Neuronal stem cell (in vitro differentiated cells): ENCODE measurements around the gene TADA1.

ENCODE experiments used
- DNase-seq: peaks from one replicate; pipeline ENCODE4 v3.0.0-alpha.2; 2013; ENCODE audit warnings: low spot score
- H2AFZ ChIP-seq: one replicate; pipeline ENCODE4 v1.6.1; 2013; ENCODE audit warnings: mild to moderate bottlenecking, low read length, inconsistent platforms
- H2AK5ac ChIP-seq: 2 replicates; pipeline ENCODE4 v1.6.1; 2013; ENCODE audit warnings: low read depth, mild to moderate bottlenecking, inconsistent platforms, low read length, moderate library complexity, mixed read lengths
- H2BK120ac ChIP-seq: 2 replicates; pipeline ENCODE4 v1.6.1; 2013; ENCODE audit warnings: low read depth, mild to moderate bottlenecking, inconsistent platforms, low read length, moderate library complexity, mixed read lengths
- H2BK12ac ChIP-seq: one replicate; pipeline ENCODE4 v1.6.1; 2013; ENCODE audit warnings: low read length, inconsistent platforms
- H2BK15ac ChIP-seq: 2 replicates; pipeline ENCODE4 v1.6.1; 2013; ENCODE audit warnings: mild to moderate bottlenecking, low read length, inconsistent platforms, mixed read lengths
- H2BK5ac ChIP-seq: one replicate; pipeline ENCODE4 v1.6.1; 2013; ENCODE audit warnings: inconsistent platforms, mild to moderate bottlenecking, low read length, moderate library complexity
- H3K14ac ChIP-seq: one replicate; pipeline ENCODE4 v1.6.1; 2013; ENCODE audit warnings: low read length, inconsistent platforms
- H3K18ac ChIP-seq: 2 replicates; pipeline ENCODE4 v1.6.1; 2013; ENCODE audit warnings: low read length, inconsistent platforms
- H3K23ac ChIP-seq: 2 replicates; pipeline ENCODE4 v1.6.1; 2013; ENCODE audit warnings: low read depth, mild to moderate bottlenecking, mixed read lengths, low read length, inconsistent platforms; ENCODE audit not compliant: poor library complexity
- H3K27ac ChIP-seq: replicated peaks from 3 replicates; pipeline ENCODE4 v1.5.1; 2013; ENCODE audit warnings: low read length, inconsistent platforms
- H3K27me3 ChIP-seq, 3 experiments: 2 replicates each; pipeline ENCODE4 v1.6.1; 2013; ENCODE audit warnings: low read length in 3 of 3, mild to moderate bottlenecking in 2 of 3, inconsistent platforms in 1 of 3, low read depth in 1 of 3, mixed read lengths in 1 of 3, moderate library complexity in 1 of 3; ENCODE audit not compliant: control insufficient read depth in 3 of 3, insufficient read depth in 3 of 3
- H3K36me3 ChIP-seq, 2 donors: replicated peaks in 1 of 2; 2 replicates each; pipeline ENCODE4 v1.6.1; 2013; ENCODE audit warnings: low read length in 2 of 2; ENCODE audit not compliant: control insufficient read depth in 2 of 2, insufficient read depth in 2 of 2
- H3K4ac ChIP-seq: 2 replicates; pipeline ENCODE4 v1.6.1; 2013; ENCODE audit warnings: inconsistent platforms, mild to moderate bottlenecking, low read length, moderate library complexity
- H3K4me1 ChIP-seq, 2 donors: 1 replicate in 1 of 2; 2 replicates in 1 of 2; pipeline ENCODE4 v1.6.1; 2013; ENCODE audit warnings: low read length in 2 of 2, low read depth in 1 of 2; ENCODE audit not compliant: control insufficient read depth in 2 of 2, insufficient read depth in 1 of 2
- H3K4me2 ChIP-seq: one replicate; pipeline ENCODE4 v1.6.1; 2013; ENCODE audit warnings: mild to moderate bottlenecking, low read length, inconsistent platforms; ENCODE audit not compliant: insufficient read depth, poor library complexity, severe bottlenecking
- H3K4me3 ChIP-seq, 2 donors: 2 replicates each; pipeline ENCODE4 v1.5.1; 2013; ENCODE audit warnings: low read length in 2 of 2, mild to moderate bottlenecking in 2 of 2, inconsistent platforms in 1 of 2, moderate library complexity in 1 of 2
- H3K79me1 ChIP-seq: one replicate; pipeline ENCODE4 v1.6.1; 2013; ENCODE audit warnings: low read depth, mild to moderate bottlenecking, inconsistent platforms, low read length, moderate library complexity
- H3K9ac ChIP-seq: one replicate; pipeline ENCODE4 v1.6.1; 2013; ENCODE audit warnings: mild to moderate bottlenecking, low read depth, low read length, inconsistent platforms; ENCODE audit not compliant: poor library complexity
- H3K9me3 ChIP-seq, 2 donors: replicated peaks in 1 of 2; 2 replicates each; pipeline versions ENCODE3 to v1.6.1; 2013; ENCODE audit warnings: low read length in 2 of 2, mild to moderate bottlenecking in 2 of 2, inconsistent platforms in 1 of 2, low read depth in 1 of 2, mixed read lengths in 1 of 2, moderate library complexity in 1 of 2; ENCODE audit not compliant: control insufficient read depth in 2 of 2, insufficient read depth in 1 of 2
- H4K8ac ChIP-seq: one replicate; pipeline ENCODE4 v1.6.1; 2013; ENCODE audit warnings: low read depth, mild to moderate bottlenecking, inconsistent platforms, low read length, moderate library complexity
- H4K91ac ChIP-seq: one replicate; pipeline ENCODE4 v1.6.1; 2013; ENCODE audit warnings: low read length, low read depth, mild to moderate bottlenecking, inconsistent platforms; ENCODE audit not compliant: poor library complexity
- WGBS, 2 donors: extraction: QIAGEN DNeasy Blood & Tissue Kit; methylation state at CpG; one replicate each; pipeline ENCODE4 v1.1.7; 2013; ENCODE audit warnings: missing lambda C conversion rate in 2 of 2, mixed read lengths in 1 of 2; ENCODE audit not compliant: insufficient read length in 2 of 2, insufficient replicate concordance in 1 of 2; ENCODE audit errors: extremely low coverage in 2 of 2; 5-methylcytosine and 5-hydroxymethylcytosine counted together

TADA1 gene

DNA sequence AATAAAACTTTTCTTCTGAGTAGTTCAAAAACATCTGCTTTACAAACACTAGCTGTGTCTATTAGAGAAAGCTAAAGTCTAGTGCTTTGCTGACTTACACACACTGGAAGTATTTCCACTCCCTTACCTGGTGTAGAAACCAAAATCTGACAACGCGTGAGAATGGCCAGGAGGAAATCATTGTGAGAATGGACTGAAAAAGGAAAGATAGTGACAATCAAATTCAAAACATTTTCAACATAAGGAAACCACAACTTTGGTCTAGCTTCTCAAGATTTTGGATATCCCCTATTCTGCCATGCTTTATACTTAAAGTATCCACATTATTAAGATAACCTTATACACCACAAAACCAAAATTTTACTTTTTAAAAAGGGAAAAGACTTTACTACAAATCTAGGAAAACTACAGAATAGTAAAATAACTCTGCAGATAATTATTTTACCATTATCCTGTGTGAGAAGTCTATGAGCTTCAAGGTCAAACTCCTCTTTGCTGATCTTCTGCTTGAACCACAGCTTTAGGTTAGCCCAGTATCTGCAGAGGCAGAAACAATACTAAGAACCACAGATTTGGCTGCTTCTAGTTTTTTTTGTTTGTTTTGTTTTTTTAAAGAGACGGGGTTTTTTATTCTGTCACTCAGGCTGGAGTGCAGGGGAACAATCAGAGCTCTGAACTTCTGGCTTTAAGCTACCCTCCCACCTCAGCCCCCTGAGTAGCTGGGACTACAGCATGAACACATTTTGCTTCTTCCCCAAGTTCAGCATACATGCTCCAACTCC is 6.6 kb downstream of the TADA1 start:
- WGBS, 2 donors = no CpG with 5 or more reads among the region's 3 CpGs

GRCh38 chr1:166868639-166869038 is 7.4 kb downstream of the TADA1 start:
- H3K27ac ChIP-seq = no peak overlapping the region
- peak overlapping the region; percentile 27 for H3K18ac ChIP-seq
- peaks cover 0 to 4% of the 10 kb centered on the region in 2 donors for H3K4me1 ChIP-seq
- no CpG with 5 or more reads among the region's 7 CpGs for WGBS, 2 donors
- no peak overlapping the region for H2BK15ac ChIP-seq
- peaks cover 2 to 4% of the 10 kb centered on the region in 2 donors for H3K9me3 ChIP-seq
- H2BK120ac ChIP-seq = no peak overlapping the region
- no peak overlapping the region for H2BK12ac ChIP-seq
- no peak overlapping the region for H4K91ac ChIP-seq
- H3K4ac ChIP-seq = no peak overlapping the region
- H3K4me3 ChIP-seq = no peak overlapping the region
- no peak overlapping the region for H3K4me2 ChIP-seq
- H4K8ac ChIP-seq = no peak overlapping the region
- DNase-seq = no peak
- H3K14ac ChIP-seq = no peak overlapping the region
- no peak overlapping the region for H3K9ac ChIP-seq
- no peak overlapping the region for H2AFZ ChIP-seq
- H2BK5ac ChIP-seq = no peak overlapping the region
- H3K27me3 ChIP-seq = no peaks in the 10 kb centered on the region
- no peak overlapping the region for H3K23ac ChIP-seq
- H2AK5ac ChIP-seq = no peak overlapping the region
- H3K79me1 ChIP-seq = peaks cover 3% of the 10 kb centered on the region
- H3K36me3 ChIP-seq = peaks cover 17 to 76% of the 10 kb centered on the region in 2 donors

More for the DNA sequence above, 6.6 kb downstream of the TADA1 start:
- H2BK5ac ChIP-seq = no peak overlapping the region
- H2BK12ac ChIP-seq = no peak overlapping the region
- no peak overlapping the region for H4K91ac ChIP-seq
- H3K36me3 ChIP-seq = peaks cover 12 to 74% of the 10 kb centered on the region in 2 donors
- H3K9me3 ChIP-seq = peaks cover 3 to 4% of the 10 kb centered on the region in 2 donors
- H3K23ac ChIP-seq = no peak overlapping the region
- no peak overlapping the region for H3K18ac ChIP-seq
- H2AFZ ChIP-seq = no peak overlapping the region
- no peak overlapping the region for H2BK120ac ChIP-seq
- H2AK5ac ChIP-seq = no peak overlapping the region
- H3K4me3 ChIP-seq = no peak overlapping the region
- H3K9ac ChIP-seq = no peak overlapping the region
- no peak overlapping the region for H3K14ac ChIP-seq
- no peak overlapping the region for H3K27ac ChIP-seq
- no peak overlapping the region for H3K4ac ChIP-seq
- H3K4me2 ChIP-seq = no peak overlapping the region
- no peaks in the 10 kb centered on the region for H3K27me3 ChIP-seq
- peaks cover 4% of the 10 kb centered on the region for H3K79me1 ChIP-seq
- H2BK15ac ChIP-seq = no peak overlapping the region
- DNase-seq = no peak
- peaks cover 0 to 6% of the 10 kb centered on the region in 2 donors for H3K4me1 ChIP-seq
- H4K8ac ChIP-seq = no peak overlapping the region

DNA sequence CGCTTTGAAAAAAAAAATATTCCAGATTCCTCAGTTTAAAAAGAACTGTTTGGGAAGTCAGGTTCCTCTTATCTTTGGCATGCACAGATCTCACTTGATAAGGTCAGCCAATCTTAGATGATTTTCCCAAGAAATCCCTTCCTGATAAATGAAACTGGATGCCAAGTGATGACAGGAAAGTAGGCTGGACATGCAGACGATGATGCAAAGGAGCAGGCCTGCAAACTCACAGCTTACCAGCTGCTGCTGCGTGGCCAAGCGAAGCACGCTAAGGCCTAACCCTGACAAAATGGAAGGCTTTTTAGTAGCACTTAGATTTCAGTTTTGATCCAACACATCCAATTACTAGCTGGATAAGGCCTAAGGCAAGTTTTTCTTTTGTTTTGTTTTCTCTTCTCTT is 10.1 kb downstream of the TADA1 start:
- Histone ChIP-seq H3K14ac (peak overlapping the region; percentile 56), H4K8ac (no peak overlapping the region), H2AK5ac (no peak overlapping the region), H3K36me3 (peaks cover 23 to 86% of the 10 kb centered on the region in 2 donors), H3K4me1 (peaks cover 0 to 4% of the 10 kb centered on the region in 2 donors), H3K9me3 (peaks cover 0 to 4% of the 10 kb centered on the region in 2 donors), H3K9ac (no peak overlapping the region), H3K79me1 (peaks cover 3% of the 10 kb centered on the region), H3K27me3 (no peaks in the 10 kb centered on the region), H3K18ac (no peak overlapping the region), H2AFZ (no peak overlapping the region), H2BK15ac (no peak overlapping the region), H2BK5ac (no peak overlapping the region), H3K4me2 (no peak overlapping the region), H3K27ac (no peak overlapping the region), H2BK12ac (no peak overlapping the region), H3K4ac (no peak overlapping the region), H4K91ac (no peak overlapping the region), H2BK120ac (no peak overlapping the region), H3K4me3 (no peak overlapping the region), H3K23ac (no peak overlapping the region)
- no peak for DNase-seq
- WGBS, 2 donors = no CpG with 5 or more reads among the region's 5 CpGs

DNA sequence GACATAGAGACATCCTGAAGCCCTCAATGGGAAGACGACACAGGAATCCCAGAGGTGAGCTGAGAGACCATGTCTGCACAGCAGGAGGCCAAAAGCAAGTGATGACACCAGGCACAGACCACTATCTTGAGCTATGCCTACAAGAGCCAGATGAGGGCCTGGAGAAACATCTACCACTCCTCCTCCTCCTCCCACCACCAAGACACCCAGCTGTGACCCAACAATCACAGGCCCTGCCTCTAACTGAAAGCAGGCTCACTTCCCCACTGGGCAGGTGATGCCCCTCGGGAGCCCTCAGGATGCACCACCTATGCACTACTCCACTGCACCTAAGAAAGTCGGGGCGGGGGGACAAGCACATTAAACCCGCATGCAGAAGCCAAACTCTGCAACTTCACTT is 16.5 kb downstream of the TADA1 start:
- DNase-seq = no peak
- peak overlapping the region; percentile 27 for H3K14ac ChIP-seq
- H2BK5ac ChIP-seq = no peak overlapping the region
- WGBS, 2 donors = no CpG with 5 or more reads among the region's 5 CpGs
- peaks cover 0 to 9% of the 10 kb centered on the region in 2 donors for H3K4me1 ChIP-seq
- no peak overlapping the region for H4K8ac ChIP-seq
- H3K27me3 ChIP-seq = no peaks in the 10 kb centered on the region
- no peak overlapping the region for H3K23ac ChIP-seq
- no peak overlapping the region for H2BK12ac ChIP-seq
- H3K9me3 ChIP-seq = no peaks in the 10 kb centered on the region
- no peak overlapping the region for H3K27ac ChIP-seq
- H3K9ac ChIP-seq = no peak overlapping the region
- H2AFZ ChIP-seq = no peak overlapping the region
- H2BK15ac ChIP-seq = no peak overlapping the region
- H3K4me2 ChIP-seq = no peak overlapping the region
- no peak overlapping the region for H2BK120ac ChIP-seq
- peaks cover 22 to 100% of the 10 kb centered on the region in 2 donors for H3K36me3 ChIP-seq
- no peak overlapping the region for H2AK5ac ChIP-seq
- H3K18ac ChIP-seq = no peak overlapping the region
- H3K79me1 ChIP-seq = peaks cover 2% of the 10 kb centered on the region
- no peak overlapping the region for H3K4ac ChIP-seq
- H3K4me3 ChIP-seq = no peak overlapping the region
- no peak overlapping the region for H4K91ac ChIP-seq
